Tibial artery (tissue), 4 donors: Measurements from ENCODE around the gene FAM171A1.

Experiments used
- DNase-seq, 2 donors: peaks; one replicate each; pipeline ENCODE4 v3.0.0-alpha.2; 2019
- H3K27ac ChIP-seq, 2 donors: fragments of 200-600 bp; sonication (generic) in 1 of 2; 1 replicate in 1 of 2; 2 replicates in 1 of 2; pipeline ENCODE4 v1.5.1; 2018 to 2019; ENCODE audit warnings: mild to moderate bottlenecking in 1 of 2
- H3K27me3 ChIP-seq, 2 donors: fragments of 200-600 bp; sonication (generic) in 1 of 2; one replicate each; pipeline versions ENCODE4 v1.5.1 to v1.6.0; 2016 to 2019
- H3K36me3 ChIP-seq, 3 donors: fragments of 200-600 bp; sonication (generic) in 2 of 3; one replicate each; pipeline ENCODE4 v1.5.1; 2016 to 2019; ENCODE audit warnings: mild to moderate bottlenecking in 2 of 3
- H3K4me1 ChIP-seq, 4 donors: fragments of 200-600 bp; sonication (generic) in 2 of 4; 1 replicate in 3 of 4; 2 replicates in 1 of 4; pipeline ENCODE4 v1.5.1; 2016 to 2019
- H3K4me3 ChIP-seq, 2 donors: fragments of 200-600 bp; sonication (generic) in 1 of 2; 1 replicate in 1 of 2; 2 replicates in 1 of 2; pipeline ENCODE4 v1.5.1; 2018 to 2019; ENCODE audit warnings: mild to moderate bottlenecking in 2 of 2
- H3K9me3 ChIP-seq, 3 donors: fragments of 200-600 bp; sonication (generic) in 1 of 3; one replicate each; pipeline ENCODE4 v1.5.1; 2016 to 2019
- CTCF ChIP-seq, 2 experiments: fragments of 200-600 bp in 1 of 2; fragments of 450-650 bp in 1 of 2; IDR thresholded peaks; one replicate each; pipeline ENCODE4 v1.5.1; 2017 to 2019; ENCODE audit warnings: antibody characterized with exemption in 2 of 2, mild to moderate bottlenecking in 1 of 2, moderate library complexity in 1 of 2
- intact Hi-C: fragments of 100-400 bp; cut with DNase I; formaldehyde crosslinking; loops from one replicate; pipeline ENCODE4 v1.15.0; 2023; ENCODE audit warnings: low total_unique reads

The FAM171A1 gene

DNA sequence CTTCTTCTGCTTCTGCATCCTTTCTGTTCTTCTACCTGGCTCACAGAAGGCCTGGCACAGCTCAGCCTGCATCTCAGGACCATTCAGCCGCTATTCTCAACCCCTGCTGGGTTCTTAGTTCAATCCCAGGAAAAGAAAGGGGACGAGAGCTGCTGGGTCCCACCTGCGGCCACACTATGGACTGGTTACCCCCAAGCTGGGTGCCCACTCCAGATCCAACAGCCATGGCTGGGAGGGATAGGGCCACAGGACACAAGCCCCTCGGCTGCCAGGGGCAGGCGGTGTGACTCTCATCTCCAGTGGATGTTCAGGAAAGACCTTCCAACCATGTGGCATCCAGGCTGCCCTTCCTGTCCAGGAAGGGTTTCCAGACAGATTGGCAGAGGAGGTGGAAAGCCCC is 105.0 kb downstream of the FAM171A1 start:
- no peaks in the 10 kb centered on the region for H3K27me3 ChIP-seq
- TF ChIP-seq CTCF (IDR thresholded peaks at IDR 0.05): no peak
- DNase-seq: no peak
- H3K9me3 ChIP-seq: peaks cover 0 to 7% (median 0%) of the 10 kb centered on the region in 3 donors
- peaks cover 0 to 6% (median 0%) of the 10 kb centered on the region in 4 donors for H3K4me1 ChIP-seq
- no peak overlapping the region for H3K4me3 ChIP-seq
- intact Hi-C loops: no loop called here
- H3K36me3 ChIP-seq: peaks cover 0 to 3% (median 0%) of the 10 kb centered on the region in 3 donors
- H3K27ac ChIP-seq: no peak overlapping the region

- H3K4me1 ChIP-seq: peaks cover 0 to 6% (median 0%) of the 10 kb centered on the region in 4 donors
- DNase-seq: no peak
- intact Hi-C loops: no loop called here
- no peaks in the 10 kb centered on the region for H3K27me3 ChIP-seq
- H3K27ac ChIP-seq: no peak overlapping the region
- H3K36me3 ChIP-seq: peaks cover 0 to 3% (median 0%) of the 10 kb centered on the region in 3 donors
- TF ChIP-seq CTCF (IDR thresholded peaks at IDR 0.05): no peak
- H3K4me3 ChIP-seq: no peak overlapping the region
- peaks cover 0 to 7% (median 0%) of the 10 kb centered on the region in 3 donors for H3K9me3 ChIP-seq
These were observed 105.5 kb downstream of the FAM171A1 start for GRCh38 chr10:15265558-15265957.

DNA sequence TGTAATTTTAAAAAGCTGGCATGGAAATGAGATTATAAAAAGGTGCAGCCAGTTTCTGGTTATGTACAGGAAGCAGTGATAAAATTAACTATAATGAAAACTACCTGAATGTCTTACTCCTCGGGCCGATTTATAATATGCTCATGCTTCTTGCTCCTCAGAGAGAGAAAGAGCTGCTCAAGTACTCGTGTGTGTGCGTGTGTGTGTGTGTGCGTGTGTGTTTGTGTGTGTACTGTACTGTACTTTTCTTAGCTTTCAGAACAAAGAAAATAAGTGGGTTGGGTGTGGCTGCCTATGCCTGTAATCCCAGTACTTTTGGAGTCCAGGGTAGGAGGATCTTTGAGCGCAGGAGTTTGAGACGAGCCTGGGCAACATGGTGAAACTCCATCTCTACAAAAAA is 106.0 kb downstream of the FAM171A1 start:
- Histone ChIP-seq H3K4me3 (no peak overlapping the region), H3K27me3 (no peaks in the 10 kb centered on the region), H3K4me1 (peaks cover 0 to 6% (median 0%) of the 10 kb centered on the region in 4 donors), H3K36me3 (peaks cover 0 to 3% (median 0%) of the 10 kb centered on the region in 3 donors), H3K27ac (no peak overlapping the region), H3K9me3 (peaks cover 0 to 2% (median 0%) of the 10 kb centered on the region in 3 donors)
- intact Hi-C loops: no loop called here
- no peak for DNase-seq
- TF ChIP-seq CTCF (IDR thresholded peaks at IDR 0.05): no peak

DNA sequence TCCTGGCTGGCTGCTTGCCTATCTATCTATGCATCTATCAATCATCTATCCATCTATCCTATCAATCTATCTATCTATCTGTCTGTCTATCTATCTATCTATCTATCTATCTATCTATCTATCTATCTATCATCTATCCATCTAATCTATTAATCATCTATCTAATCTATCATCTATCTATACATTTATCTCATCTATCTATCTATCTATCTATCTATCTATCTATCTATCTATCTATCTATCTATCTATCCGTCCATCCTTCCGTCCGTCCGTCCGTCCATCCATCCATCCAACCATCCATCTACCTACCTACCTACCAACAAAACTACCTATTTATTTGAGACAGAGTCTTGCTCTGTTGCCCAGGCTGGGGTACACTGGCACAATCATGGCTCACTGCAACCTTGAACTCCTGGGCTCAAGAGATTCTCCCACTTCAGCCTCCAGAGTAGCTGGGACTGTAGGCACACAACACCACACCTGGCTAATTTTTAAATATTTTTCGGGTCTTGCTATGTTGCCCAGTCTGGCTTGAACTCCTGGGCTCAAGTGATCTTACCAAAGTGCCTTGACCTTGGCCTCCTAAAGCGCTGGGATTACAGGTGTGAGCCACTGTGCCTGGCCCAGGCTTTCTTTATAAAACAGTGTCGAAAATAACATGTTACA is 107.3 kb downstream of the FAM171A1 start:
- H3K27me3 ChIP-seq: no peaks in the 10 kb centered on the region
- intact Hi-C loops: no loop called here
- peaks cover 0 to 6% (median 0%) of the 10 kb centered on the region in 4 donors for H3K4me1 ChIP-seq
- no peak for DNase-seq
- H3K9me3 ChIP-seq: no peaks in the 10 kb centered on the region
- no peaks in the 10 kb centered on the region for H3K36me3 ChIP-seq
- TF ChIP-seq CTCF (IDR thresholded peaks at IDR 0.05): no peak
- no peak overlapping the region for H3K4me3 ChIP-seq
- H3K27ac ChIP-seq: no peak overlapping the region

DNA sequence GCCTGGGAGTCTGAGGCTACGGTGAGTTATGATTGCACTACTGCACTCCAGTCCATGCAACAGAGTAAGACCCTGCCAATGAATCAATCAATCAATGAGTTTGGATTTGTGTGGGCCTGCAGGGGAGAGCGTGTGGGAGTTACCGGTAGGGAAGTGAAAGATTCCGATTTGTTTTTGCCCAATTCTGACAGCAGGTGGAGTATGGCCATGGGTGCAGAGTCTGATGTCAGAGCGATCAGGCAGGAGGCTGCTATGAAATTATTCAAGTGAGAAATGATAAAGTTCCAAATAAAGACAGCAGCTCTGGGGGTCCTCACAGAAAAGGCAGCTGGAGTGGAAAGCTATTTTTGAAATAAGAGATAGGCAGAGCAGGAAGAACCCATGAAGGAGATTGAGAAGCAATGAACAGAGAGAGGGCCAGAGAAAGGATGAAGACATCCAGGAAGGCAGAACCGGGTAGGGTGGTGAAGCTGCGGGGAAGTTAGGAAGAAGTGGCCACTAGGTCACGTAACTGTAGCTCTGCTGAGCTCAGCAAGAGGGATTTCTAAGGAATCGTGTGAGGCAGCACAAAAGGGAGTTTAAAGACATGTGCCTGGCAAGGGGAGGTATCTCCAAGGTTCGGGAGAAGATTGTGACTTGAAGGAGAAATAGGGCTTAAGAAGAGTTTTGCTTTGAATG is 108.9 kb downstream of the FAM171A1 start:
- intact Hi-C loops: no loop called here
- Histone ChIP-seq H3K4me1 (peaks cover 0 to 6% (median 0%) of the 10 kb centered on the region in 4 donors), H3K4me3 (no peak overlapping the region), H3K9me3 (no peaks in the 10 kb centered on the region), H3K36me3 (no peaks in the 10 kb centered on the region), H3K27ac (no peak overlapping the region), H3K27me3 (no peaks in the 10 kb centered on the region)
- DNase-seq: no peak
- peak; percentile 28 to 38 for TF ChIP-seq CTCF (IDR thresholded peaks at IDR 0.05)
